GM12891 (cell line): Measurements from ENCODE around the gene E2F1.
A peak's percentile ranks its signal among the peaks of the same experiment; 100 is the strongest.
"Not testable (repeated sequence)": the region's sequence is repeated elsewhere in the genome, so short reads cannot be mapped to it uniquely, and the experiment has no call there.

ENCODE experiments used
- DNase-seq: peaks from one replicate; pipeline ENCODE4 v3.0.0; 2011; ENCODE audit warnings: low spot score; ENCODE audit not compliant: insufficient read length
- FAIRE-seq: peaks from 2 replicates; lab custom pipeline; 2011; peaks lifted over from hg19 to GRCh38; lab: Jason Lieb, UNC
- PAX5 ChIP-seq: IDR thresholded peaks from 2 replicates; pipeline ENCODE4 v1.6.1; 2011; ENCODE audit warnings: low read length, moderate library complexity, mild to moderate bottlenecking; ENCODE audit not compliant: insufficient read depth, severe bottlenecking
- POLR2A ChIP-seq: IDR thresholded peaks from 2 replicates; pipeline ENCODE4 v1.6.1; 2011; ENCODE audit warnings: low read depth, low read length, control low read depth
- POLR2AphosphoS5 ChIP-seq: IDR thresholded peaks from 2 replicates; pipeline ENCODE4 v1.6.1; 2011; ENCODE audit warnings: low read depth, low read length, control low read depth
- POU2F2 ChIP-seq: IDR thresholded peaks from 2 replicates; pipeline ENCODE4 v1.6.1; 2011; ENCODE audit warnings: low read depth, mild to moderate bottlenecking, control low read depth, low read length, moderate library complexity
- SPI1 ChIP-seq: IDR thresholded peaks from 2 replicates; pipeline ENCODE4 v1.6.1; 2011; ENCODE audit warnings: low read depth, low read length, control low read depth
- TAF1 ChIP-seq: IDR thresholded peaks from 2 replicates; pipeline ENCODE4 v1.6.1; 2011; ENCODE audit warnings: low read depth, low read length, control low read depth

E2F1 gene

DNA sequence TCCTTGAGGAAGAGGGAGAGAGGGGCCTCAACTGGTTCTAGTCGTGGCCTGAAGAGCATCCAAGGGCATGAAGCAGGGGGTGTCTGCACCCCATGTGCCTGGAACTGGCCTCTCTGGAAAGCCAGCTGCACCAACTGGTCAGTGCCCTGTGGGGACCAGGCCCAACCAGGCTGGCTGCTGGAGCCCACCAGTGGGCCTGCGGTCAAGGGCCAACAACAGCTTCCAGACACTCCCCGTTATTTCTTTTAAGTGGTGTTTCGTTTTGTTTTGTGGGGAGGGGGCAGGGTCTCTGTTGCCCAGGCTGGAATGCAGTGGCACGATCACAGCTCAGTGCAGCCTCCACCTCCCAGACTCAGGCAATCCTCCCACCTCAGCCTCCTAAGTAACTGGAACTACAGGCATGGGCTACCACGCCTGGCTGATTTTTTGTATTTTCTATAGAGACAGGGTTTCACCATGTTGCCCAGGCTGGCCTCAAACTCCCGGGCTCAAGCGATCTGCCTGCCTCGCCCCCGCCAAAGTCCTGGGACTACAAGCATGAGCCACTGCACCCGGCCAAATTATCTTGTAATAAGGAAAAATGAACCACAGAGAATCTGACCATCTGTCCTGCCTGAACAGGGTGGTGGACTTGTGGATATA lies 36.0 kb downstream of the E2F1 start:
- DNase-seq, result no peak
- no peak for TF ChIP-seq POLR2A
- no peak for TF ChIP-seq SPI1
- no peak for TF ChIP-seq POU2F2
- no peak for TF ChIP-seq TAF1
- TF ChIP-seq POLR2AphosphoS5, result no peak
- no peak for TF ChIP-seq PAX5
- no peak for FAIRE-seq

- TF ChIP-seq POU2F2 (no peak), POLR2A (no peak), SPI1 (no peak)
- FAIRE-seq (no peak), DNase-seq (no peak)
Observed at GRCh38 chr20:33649201-33649681, 36.9 kb downstream of the E2F1 start.

GRCh38 chr20:33648396-33649004 lies 37.7 kb downstream of the E2F1 start:
- FAIRE-seq (no peak), DNase-seq (no peak)

DNA sequence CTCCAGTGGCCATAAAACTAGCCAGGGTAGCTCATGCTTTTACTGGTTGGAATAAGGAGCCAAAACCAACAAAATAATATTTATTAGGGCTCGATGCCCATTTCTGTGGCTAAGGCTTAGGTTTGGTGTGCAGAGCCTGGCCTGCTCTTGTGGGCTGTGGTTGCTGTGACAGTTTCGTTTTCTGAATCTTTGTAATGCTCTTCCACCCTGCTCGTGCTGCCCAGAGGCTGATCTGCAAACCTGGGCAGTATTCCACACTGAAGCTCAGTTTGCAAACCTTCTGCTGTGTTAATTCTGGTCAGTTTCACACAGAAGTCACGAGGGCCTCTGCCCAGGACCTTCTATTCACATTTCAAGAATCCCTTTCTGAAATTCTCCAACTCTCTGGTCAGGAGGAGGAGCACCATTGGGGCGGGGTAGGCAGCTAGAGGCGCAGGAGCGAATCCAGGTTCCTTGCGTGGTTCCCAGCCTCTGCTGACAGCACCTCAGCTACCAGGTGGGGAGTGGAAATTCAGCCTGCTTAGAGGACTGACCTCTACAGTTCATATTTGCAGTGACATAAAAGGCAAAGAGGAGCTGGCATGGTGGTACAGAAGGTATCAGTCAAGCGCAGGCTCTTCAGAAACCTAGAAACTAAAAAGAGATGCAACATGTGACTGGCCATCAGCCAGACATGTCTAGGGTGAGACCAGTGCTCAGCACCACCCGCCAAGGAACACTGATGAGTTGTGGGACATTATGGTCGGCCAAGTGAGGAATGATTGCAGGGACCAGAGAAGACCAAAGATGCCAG lies 38.4 kb downstream of the E2F1 start:
- FAIRE-seq (peak; percentile 56), DNase-seq (peak; percentile 51)
- TF ChIP-seq TAF1 (no peak), POLR2AphosphoS5 (no peak), POU2F2 (no peak), POLR2A (no peak), PAX5 (no peak), SPI1 (no peak)

More at GRCh38 chr20:33648396-33649004, 37.7 kb downstream of the E2F1 start:
- no peak for TF ChIP-seq TAF1
- no peak for TF ChIP-seq POLR2AphosphoS5
- TF ChIP-seq POU2F2, result no peak
- TF ChIP-seq PAX5, result no peak
- TF ChIP-seq POLR2A, result no peak

DNA sequence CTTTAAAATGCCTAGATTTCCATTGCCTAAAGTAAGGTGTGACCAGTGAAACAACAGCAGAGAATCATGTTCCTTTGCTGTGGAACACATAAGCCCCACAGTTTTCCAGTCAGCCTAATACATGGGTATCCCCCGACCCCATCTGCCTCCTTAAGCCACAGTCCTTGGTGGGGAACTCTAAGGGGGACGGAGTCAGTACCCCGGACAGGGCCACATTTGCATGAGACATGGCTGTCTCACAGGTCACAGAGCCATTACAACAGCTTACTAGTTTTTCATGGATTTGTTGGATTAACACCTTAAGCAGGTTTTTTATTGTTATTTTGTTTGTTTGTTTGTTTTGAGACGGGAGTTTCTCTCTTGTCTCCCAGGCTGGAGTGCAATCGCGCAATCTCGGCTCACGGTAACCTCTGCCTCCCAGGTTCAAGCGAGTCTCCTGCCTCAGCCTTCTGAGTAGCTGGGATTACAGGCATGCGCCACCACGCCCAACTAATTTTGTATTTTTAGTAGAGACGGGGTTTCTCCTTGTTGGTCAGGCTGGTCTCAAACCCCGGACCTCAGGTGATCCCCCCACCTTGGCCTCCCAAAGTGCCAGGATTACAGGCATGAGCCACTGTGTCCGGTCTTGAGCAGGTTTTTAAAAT lies 39.1 kb downstream of the E2F1 start:
- DNase-seq, result peak; percentile 11
- TF ChIP-seq POU2F2, result peak; percentile 95
- FAIRE-seq, result not testable (repeated sequence)

GRCh38 chr20:33646191-33646590 lies 40.0 kb downstream of the E2F1 start:
- no peak for FAIRE-seq
- DNase-seq, result no peak
- no peak for TF ChIP-seq POLR2AphosphoS5
- TF ChIP-seq PAX5, result no peak
- no peak for TF ChIP-seq TAF1
- no peak for TF ChIP-seq POU2F2
- no peak for TF ChIP-seq POLR2A
- no peak for TF ChIP-seq SPI1

- FAIRE-seq (no peak), DNase-seq (no peak)
- no peak for TF ChIP-seq POU2F2
- no peak for TF ChIP-seq POLR2AphosphoS5
- no peak for TF ChIP-seq TAF1
- TF ChIP-seq POLR2A, result no peak
- TF ChIP-seq SPI1, result no peak
- TF ChIP-seq PAX5, result no peak
Observed at GRCh38 chr20:33645396-33645795, 40.8 kb downstream of the E2F1 start.

DNA sequence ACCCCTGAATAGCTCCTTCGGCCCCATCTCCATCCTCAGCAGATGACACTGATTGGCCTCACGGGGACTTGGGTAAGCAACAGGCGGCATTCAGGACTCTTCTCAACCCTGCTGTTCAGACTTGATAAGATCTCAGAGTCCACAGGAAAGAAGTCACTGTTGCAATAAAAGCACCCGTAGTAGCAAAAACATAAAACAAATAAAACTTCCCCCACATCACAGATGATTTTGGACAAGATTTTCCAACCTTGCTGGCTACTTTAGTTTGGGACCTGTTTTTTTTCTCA lies 41.2 kb downstream of the E2F1 start:
- no peak for FAIRE-seq
- TF ChIP-seq POLR2A, result no peak
- no peak for TF ChIP-seq POLR2AphosphoS5
- TF ChIP-seq SPI1, result no peak
- no peak for TF ChIP-seq POU2F2
- no peak for TF ChIP-seq TAF1
- TF ChIP-seq PAX5, result no peak
- DNase-seq, result no peak

GRCh38 chr20:33644313-33645071 lies 41.7 kb downstream of the E2F1 start:
- no peak for TF ChIP-seq POU2F2
- no peak for TF ChIP-seq POLR2A
- TF ChIP-seq TAF1, result no peak
- TF ChIP-seq POLR2AphosphoS5, result no peak
- TF ChIP-seq SPI1, result no peak
- no peak for TF ChIP-seq PAX5
- DNase-seq (no peak), FAIRE-seq (no peak)
